B cell (primary cell): ENCODE results near the gene CPA5.

Source experiments
- CTCF ChIP-seq: fragments of 200-600 bp; IDR thresholded peaks from one replicate; pipeline ENCODE4 v1.8.0; 2022; ENCODE audit warnings: antibody characterized with exemption, mild to moderate bottlenecking
- EZH2 ChIP-seq: IDR thresholded peaks from 2 replicates; pipeline ENCODE4 v1.6.1; 2012; ENCODE audit warnings: borderline replicate concordance, low read depth, mild to moderate bottlenecking, moderate library complexity, low read length; ENCODE audit not compliant: insufficient read depth, poor library complexity, severe bottlenecking

- TF ChIP-seq CTCF (no peak), EZH2 (no peak)
Measured at GRCh38 chr7:130304878-130305277, 39.7 kb upstream of the CPA5 start.
